Endothelial cell of umbilical vein (primary cell): Measurements from ENCODE around the gene RPL15. TPM values are rescaled to one million over a fixed set of nuclear protein-coding genes. Genes with fewer than 3 reads are reported as not detected.

Experiments
- BruUV-seq: library from RNA; stranded (reverse); fragments of 400-500 nt; replicated peaks from 2 replicates; lab custom pipeline; 2021; lab: Mats Ljungman, UMichigan
- CTCF ChIA-PET: fragments of 300-600, 350-600 bp; sonication (Branson Sonifier 250); formaldehyde crosslinking; loops from one replicate; lab custom pipeline; 2021; ENCODE audit warnings: antibody characterized with exemption, inconsistent platforms; lab: Charles Lee
- POLR2A ChIA-PET: fragments of 300-600, 350-600 bp; sonication (Branson Sonifier 250); formaldehyde crosslinking; loops from one replicate; lab custom pipeline; 2021; ENCODE audit warnings: antibody characterized with exemption, inconsistent platforms; lab: Charles Lee
- DNase-seq: peaks from one replicate; pipeline ENCODE4 v3.0.0-alpha.2; 2011; ENCODE audit warnings: low read depth, low spot score
- FAIRE-seq: peaks from 2 replicates; lab custom pipeline; 2011; peaks lifted over from hg19 to GRCh38; lab: Jason Lieb, UNC
- H2AFZ ChIP-seq: 2 replicates; pipeline ENCODE4 v1.6.0; 2012; ENCODE audit warnings: low read depth, low read length, control low read depth, inconsistent platforms
- H3K27ac ChIP-seq: 2 replicates; pipeline ENCODE4 v1.5.1; 2011; ENCODE audit warnings: low read depth, mild to moderate bottlenecking, control low read depth, low read length, moderate library complexity; ENCODE audit not compliant: insufficient read depth
- H3K27me3 ChIP-seq, 2 experiments: 2 replicates each; pipeline versions ENCODE4 v1.6.0 to v1.6.1; 2011; ENCODE audit warnings: low read length in 2 of 2, mixed read lengths in 1 of 2; ENCODE audit not compliant: control insufficient read depth in 2 of 2, insufficient read depth in 2 of 2
- H3K36me3 ChIP-seq, 2 experiments: 2 replicates in 1 of 2; 3 replicates in 1 of 2; pipeline ENCODE4 v1.5.1; 2011; ENCODE audit warnings: low read length in 2 of 2, mild to moderate bottlenecking in 1 of 2, moderate library complexity in 1 of 2; ENCODE audit not compliant: control insufficient read depth in 2 of 2, insufficient read depth in 2 of 2; ENCODE audit errors: extremely low read depth in 1 of 2
- H3K4me1 ChIP-seq: 3 replicates; pipeline ENCODE4 v1.5.1; 2011; ENCODE audit warnings: mild to moderate bottlenecking, low read length; ENCODE audit not compliant: control insufficient read depth, insufficient read depth; ENCODE audit errors: extremely low read depth
- H3K4me2 ChIP-seq: 2 replicates; pipeline ENCODE4 v1.6.1; 2011; ENCODE audit warnings: low read length, control low read depth, mixed read lengths; ENCODE audit not compliant: insufficient read depth
- H3K4me3 ChIP-seq, 3 experiments: fragments of 200-600 bp in 1 of 3; sonication (generic), shearing (Covaris generic) in 1 of 3; replicated peaks in 1 of 3; 2 replicates each; pipeline ENCODE4 v1.5.1; 2011 to 2016; ENCODE audit warnings: control low read depth in 3 of 3, low read length in 3 of 3, mild to moderate bottlenecking in 2 of 3, inconsistent platforms in 1 of 3, low read depth in 1 of 3, moderate library complexity in 1 of 3; ENCODE audit not compliant: insufficient read depth in 1 of 3
- H3K79me2 ChIP-seq: 2 replicates; pipeline ENCODE4 v1.6.0; 2012; ENCODE audit warnings: low read length, inconsistent platforms; ENCODE audit not compliant: control insufficient read depth, insufficient read depth
- H3K9ac ChIP-seq: replicated peaks from 2 replicates; pipeline ENCODE3; 2011; ENCODE audit warnings: low read length, control low read depth; ENCODE audit not compliant: insufficient read depth; ENCODE audit errors: extremely low read depth
- H3K9me1 ChIP-seq: replicated peaks from 3 replicates; pipeline ENCODE4 v1.6.0; 2011; ENCODE audit warnings: mild to moderate bottlenecking, low read length; ENCODE audit not compliant: control insufficient read depth, insufficient read depth; ENCODE audit errors: extremely low read depth
- H3K9me3 ChIP-seq: replicated peaks from 2 replicates; pipeline ENCODE4 v1.5.1; 2012; ENCODE audit warnings: low read length, inconsistent platforms; ENCODE audit not compliant: control insufficient read depth, insufficient read depth
- H4K20me1 ChIP-seq: replicated peaks from 2 replicates; pipeline ENCODE3; 2011; ENCODE audit warnings: mild to moderate bottlenecking, low read length; ENCODE audit not compliant: control insufficient read depth, insufficient read depth; ENCODE audit errors: extremely low read depth
- EZH2 ChIP-seq: IDR thresholded peaks from 2 replicates; pipeline ENCODE4 v1.6.1; 2012; ENCODE audit warnings: borderline replicate concordance, low read depth, mild to moderate bottlenecking, moderate library complexity, low read length, inconsistent platforms; ENCODE audit not compliant: severe bottlenecking
- FOS ChIP-seq: IDR thresholded peaks from 2 replicates; pipeline ENCODE4 v1.6.1; 2011; ENCODE audit warnings: mild to moderate bottlenecking, low read length, moderate library complexity, borderline replicate concordance; ENCODE audit not compliant: insufficient read depth
- GATA2 ChIP-seq: IDR thresholded peaks from 2 replicates; pipeline ENCODE4 v1.7.0; 2011; ENCODE audit warnings: low read depth, mild to moderate bottlenecking, moderate library complexity, mixed read lengths, low read length; ENCODE audit not compliant: insufficient read length, insufficient read depth
- JUN ChIP-seq: IDR thresholded peaks from 2 replicates; pipeline ENCODE4 v1.6.1; 2011; ENCODE audit warnings: borderline replicate concordance, low read depth; ENCODE audit not compliant: insufficient read length, insufficient read depth
- MYC ChIP-seq: IDR thresholded peaks from one replicate; pipeline ENCODE4 v1.6.1; 2011; ENCODE audit warnings: mild to moderate bottlenecking, low read depth, low read length
- POLR2A ChIP-seq: IDR thresholded peaks from 2 replicates; pipeline ENCODE4 v1.6.1; 2012; ENCODE audit warnings: low read depth, mild to moderate bottlenecking, control low read depth, low read length
- POLR2AphosphoS5 ChIP-seq: IDR thresholded peaks from 2 replicates; pipeline ENCODE4 v1.6.1; 2012; ENCODE audit warnings: low read depth, mild to moderate bottlenecking, control low read depth, low read length, moderate library complexity; ENCODE audit not compliant: insufficient read depth
- dilution Hi-C: fragments of 300-500 bp; cut with MboI; formaldehyde crosslinking; loops from one replicate; pipeline ENCODE4 v1.15.0; 2019; ENCODE audit warnings: low sequenced_read_pairs; ENCODE audit not compliant: extremely low pct_ligation_motif_present
- intact Hi-C: fragments of 100-400 bp; cut with micrococcal nuclease; formaldehyde crosslinking; loops from one replicate; pipeline ENCODE4 v1.10.0; 2022
- polyA plus RNA-seq, 4 experiments: library from polyadenylated mRNA; depleted of rRNA in 3 of 4; stranded (reverse) in 3 of 4; unstranded in 1 of 4; fragments of >200 nt; gene quantifications; 2 replicates each; pipeline versions ENCODE4 v1.2.1 to v1.2.3, GENCODE V29; 2011 to 2012; ENCODE audit warnings: missing spikeins in 1 of 4
- total RNA-seq: library from RNA; stranded (reverse); gene quantifications from 2 replicates; pipeline ENCODE4 v1.2.3, GENCODE V29; 2021
- TF ChIP-seq, protein P1 (sequence below), 2 donors: IDR thresholded peaks; 1 replicate in 1 of 2; 2 replicates in 1 of 2; pipeline ENCODE4 v1.5.1; 2011; ENCODE audit warnings: low read length in 2 of 2, mild to moderate bottlenecking in 2 of 2, moderate library complexity in 2 of 2, control low read depth in 1 of 2, inconsistent platforms in 1 of 2, low read depth in 1 of 2; ENCODE audit not compliant: insufficient read depth in 1 of 2; ENCODE audit errors: extremely low read depth in 1 of 2
- TF ChIP-seq, protein P2 (sequence below): IDR thresholded peaks from 2 replicates; pipeline ENCODE4 v1.6.1; 2011; ENCODE audit not compliant: insufficient read depth, insufficient read length

RPL15 gene
- total and polyA plus RNA-seq, 2 donors (not counting 3 experiments of a cell fraction or from before 2014, with no cell fraction given), result 1,901 to 5,777 TPM

DNA sequence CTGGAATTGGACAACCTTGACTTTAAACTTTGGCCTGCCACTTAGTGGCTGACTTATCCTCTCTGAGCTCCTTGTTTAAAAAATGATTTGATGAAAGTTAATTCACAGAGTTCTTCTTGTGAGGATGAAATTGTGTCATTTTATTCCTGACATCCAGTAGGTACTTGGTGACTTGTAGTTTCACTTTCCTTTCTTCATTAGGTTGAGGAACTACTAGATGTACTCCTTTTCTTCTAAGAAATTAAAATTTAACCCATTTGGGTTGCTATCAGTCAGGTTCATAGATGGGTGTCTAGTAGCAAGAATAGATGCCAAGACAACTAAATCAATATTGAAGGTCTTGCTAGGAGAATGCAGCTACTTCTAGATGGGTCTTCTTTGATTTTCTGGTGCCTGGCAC, 33.4 kb downstream of the RPL15 start:
- no peak for TF ChIP-seq POLR2A
- TF ChIP-seq POLR2AphosphoS5, result no peak
- no peak for TF ChIP-seq MYC
- no peak for TF ChIP-seq FOS
- TF ChIP-seq EZH2, result no peak
- TF ChIP-seq, protein P1, sequence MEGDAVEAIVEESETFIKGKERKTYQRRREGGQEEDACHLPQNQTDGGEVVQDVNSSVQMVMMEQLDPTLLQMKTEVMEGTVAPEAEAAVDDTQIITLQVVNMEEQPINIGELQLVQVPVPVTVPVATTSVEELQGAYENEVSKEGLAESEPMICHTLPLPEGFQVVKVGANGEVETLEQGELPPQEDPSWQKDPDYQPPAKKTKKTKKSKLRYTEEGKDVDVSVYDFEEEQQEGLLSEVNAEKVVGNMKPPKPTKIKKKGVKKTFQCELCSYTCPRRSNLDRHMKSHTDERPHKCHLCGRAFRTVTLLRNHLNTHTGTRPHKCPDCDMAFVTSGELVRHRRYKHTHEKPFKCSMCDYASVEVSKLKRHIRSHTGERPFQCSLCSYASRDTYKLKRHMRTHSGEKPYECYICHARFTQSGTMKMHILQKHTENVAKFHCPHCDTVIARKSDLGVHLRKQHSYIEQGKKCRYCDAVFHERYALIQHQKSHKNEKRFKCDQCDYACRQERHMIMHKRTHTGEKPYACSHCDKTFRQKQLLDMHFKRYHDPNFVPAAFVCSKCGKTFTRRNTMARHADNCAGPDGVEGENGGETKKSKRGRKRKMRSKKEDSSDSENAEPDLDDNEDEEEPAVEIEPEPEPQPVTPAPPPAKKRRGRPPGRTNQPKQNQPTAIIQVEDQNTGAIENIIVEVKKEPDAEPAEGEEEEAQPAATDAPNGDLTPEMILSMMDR (IDR thresholded peaks at IDR 0.05; ENCODE audit: extremely low read depth in 1 of 2, insufficient read depth in 1 of 2, low read depth in 1 of 2, low read length in 2 of 2), result no peak
- TF ChIP-seq JUN, result no peak
- TF ChIP-seq, protein P2, sequence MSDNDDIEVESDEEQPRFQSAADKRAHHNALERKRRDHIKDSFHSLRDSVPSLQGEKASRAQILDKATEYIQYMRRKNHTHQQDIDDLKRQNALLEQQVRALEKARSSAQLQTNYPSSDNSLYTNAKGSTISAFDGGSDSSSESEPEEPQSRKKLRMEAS, result no peak
- no peak for TF ChIP-seq GATA2
- DNase-seq (no peak), FAIRE-seq (no peak)
- Histone ChIP-seq H2AFZ (no peak overlapping the region), H3K79me2 (peaks cover 18% of the 10 kb centered on the region), H3K4me1 (peaks cover 17% of the 10 kb centered on the region), H3K9me1 (no peaks in the 10 kb centered on the region), H3K9ac (no peak overlapping the region), H3K36me3 (no peaks in the 10 kb centered on the region), H3K27ac (no peak overlapping the region), H3K4me2 (no peak overlapping the region), H3K4me3 (no peak overlapping the region), H3K27me3 (no peaks in the 10 kb centered on the region), H3K9me3 (no peaks in the 10 kb centered on the region), H4K20me1 (no peaks in the 10 kb centered on the region)
- ChIA-PET POLR2A (interaction anchor here (0.7 to 4.4 kb wide), 2 partner anchors 33 to 46 kb away, joined by 6 to 19 read pairs; partner anchors contain the start of genes NKIRAS1 and RPL15), CTCF (interaction anchor here (0.6 to 1.3 kb wide), 3 partner anchors 18 to 33 kb away, joined by 3 read pairs; partner anchors contain the start of genes NKIRAS1 and RPL15)
- intact Hi-C loops (no loop called here), dilution Hi-C loops (no loop called here)
- BruUV-seq, result no TSS peak
